B cell (primary cell): ENCODE measurements around the gene GYS1.

ENCODE experiments used
- CTCF ChIP-seq: fragments of 200-600 bp; IDR thresholded peaks from one replicate; pipeline ENCODE4 v1.8.0; 2022; ENCODE audit warnings: antibody characterized with exemption, mild to moderate bottlenecking
- EZH2 ChIP-seq: IDR thresholded peaks from 2 replicates; pipeline ENCODE4 v1.6.1; 2012; ENCODE audit warnings: borderline replicate concordance, low read depth, mild to moderate bottlenecking, moderate library complexity, low read length; ENCODE audit not compliant: insufficient read depth, poor library complexity, severe bottlenecking

GRCh38 chr19:48964205-48965039 is 28.7 kb downstream of the GYS1 start:
- TF ChIP-seq CTCF (no peak), EZH2 (no peak)
